Measurements from ENCODE around the gene SDCBP2. TPM values are rescaled to one million over a fixed set of nuclear protein-coding genes. Genes with fewer than 3 reads are reported as not detected.

The SDCBP2 gene
- total RNA-seq, 1 donor from 2014 or later: 2.9 TPM

DNA sequence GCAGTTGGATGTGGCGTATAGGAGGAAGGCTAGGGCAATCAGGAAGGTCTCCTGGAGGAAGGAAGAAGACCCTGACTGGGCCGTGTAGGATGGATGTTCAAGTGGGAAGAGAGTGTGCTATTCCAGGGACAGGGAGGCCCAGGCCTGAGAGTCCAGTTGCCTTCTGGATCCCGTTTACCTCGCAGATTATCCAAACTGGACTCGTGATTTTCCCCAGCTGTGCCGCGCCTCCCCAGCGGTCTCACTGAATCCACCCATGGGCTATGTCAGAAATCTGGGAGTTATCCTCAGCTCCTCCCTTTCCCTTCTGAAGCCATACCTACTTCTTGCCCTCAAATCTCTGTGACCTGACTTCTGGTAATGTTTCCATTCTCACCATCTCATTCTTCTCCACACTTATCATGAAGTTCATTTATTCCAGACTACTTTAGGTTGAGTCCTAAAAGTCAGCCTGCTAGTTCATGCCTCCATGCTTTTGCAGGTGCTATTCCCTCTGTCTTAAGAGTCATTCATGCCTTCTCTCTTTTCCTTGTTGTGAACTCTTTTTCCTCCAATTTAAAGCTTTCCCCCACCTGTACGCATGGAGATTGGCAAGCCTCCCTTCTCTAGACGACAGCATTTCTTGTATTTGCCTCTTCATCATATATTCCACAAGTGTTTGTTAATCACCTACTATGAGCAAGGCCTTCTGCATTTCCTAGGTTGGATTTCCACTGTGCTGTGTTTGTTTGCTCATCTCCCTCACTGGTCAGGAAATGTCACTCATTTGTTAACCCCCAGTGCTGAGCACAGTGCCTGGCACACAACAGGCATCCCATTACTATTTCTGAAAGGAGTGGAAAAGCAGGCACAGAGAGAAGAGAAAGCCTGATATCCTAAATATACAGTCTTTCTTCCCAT, 2.7 kb downstream of the SDCBP2 start:
- Mint-ChIP-seq H3K9me3 (no peaks in the 10 kb centered on the region), H3K27me3 (ENCODE audit: low read depth) (peaks cover 6% of the 10 kb centered on the region), H3K4me1 (peaks cover 12% of the 10 kb centered on the region), H3K36me3 (no peaks in the 10 kb centered on the region), H3K4me3 (no peak overlapping the region), H3K27ac (no peak overlapping the region)
- TF ChIP-seq, protein P1, sequence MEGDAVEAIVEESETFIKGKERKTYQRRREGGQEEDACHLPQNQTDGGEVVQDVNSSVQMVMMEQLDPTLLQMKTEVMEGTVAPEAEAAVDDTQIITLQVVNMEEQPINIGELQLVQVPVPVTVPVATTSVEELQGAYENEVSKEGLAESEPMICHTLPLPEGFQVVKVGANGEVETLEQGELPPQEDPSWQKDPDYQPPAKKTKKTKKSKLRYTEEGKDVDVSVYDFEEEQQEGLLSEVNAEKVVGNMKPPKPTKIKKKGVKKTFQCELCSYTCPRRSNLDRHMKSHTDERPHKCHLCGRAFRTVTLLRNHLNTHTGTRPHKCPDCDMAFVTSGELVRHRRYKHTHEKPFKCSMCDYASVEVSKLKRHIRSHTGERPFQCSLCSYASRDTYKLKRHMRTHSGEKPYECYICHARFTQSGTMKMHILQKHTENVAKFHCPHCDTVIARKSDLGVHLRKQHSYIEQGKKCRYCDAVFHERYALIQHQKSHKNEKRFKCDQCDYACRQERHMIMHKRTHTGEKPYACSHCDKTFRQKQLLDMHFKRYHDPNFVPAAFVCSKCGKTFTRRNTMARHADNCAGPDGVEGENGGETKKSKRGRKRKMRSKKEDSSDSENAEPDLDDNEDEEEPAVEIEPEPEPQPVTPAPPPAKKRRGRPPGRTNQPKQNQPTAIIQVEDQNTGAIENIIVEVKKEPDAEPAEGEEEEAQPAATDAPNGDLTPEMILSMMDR (IDR thresholded peaks at IDR 0.05; ENCODE audit: unreplicated experiment): no peak
- DNase-seq (ENCODE audit: low spot score in 2 of 2, unreplicated experiment in 2 of 2): peak in 1 of 2 experiments; percentile 38

DNA sequence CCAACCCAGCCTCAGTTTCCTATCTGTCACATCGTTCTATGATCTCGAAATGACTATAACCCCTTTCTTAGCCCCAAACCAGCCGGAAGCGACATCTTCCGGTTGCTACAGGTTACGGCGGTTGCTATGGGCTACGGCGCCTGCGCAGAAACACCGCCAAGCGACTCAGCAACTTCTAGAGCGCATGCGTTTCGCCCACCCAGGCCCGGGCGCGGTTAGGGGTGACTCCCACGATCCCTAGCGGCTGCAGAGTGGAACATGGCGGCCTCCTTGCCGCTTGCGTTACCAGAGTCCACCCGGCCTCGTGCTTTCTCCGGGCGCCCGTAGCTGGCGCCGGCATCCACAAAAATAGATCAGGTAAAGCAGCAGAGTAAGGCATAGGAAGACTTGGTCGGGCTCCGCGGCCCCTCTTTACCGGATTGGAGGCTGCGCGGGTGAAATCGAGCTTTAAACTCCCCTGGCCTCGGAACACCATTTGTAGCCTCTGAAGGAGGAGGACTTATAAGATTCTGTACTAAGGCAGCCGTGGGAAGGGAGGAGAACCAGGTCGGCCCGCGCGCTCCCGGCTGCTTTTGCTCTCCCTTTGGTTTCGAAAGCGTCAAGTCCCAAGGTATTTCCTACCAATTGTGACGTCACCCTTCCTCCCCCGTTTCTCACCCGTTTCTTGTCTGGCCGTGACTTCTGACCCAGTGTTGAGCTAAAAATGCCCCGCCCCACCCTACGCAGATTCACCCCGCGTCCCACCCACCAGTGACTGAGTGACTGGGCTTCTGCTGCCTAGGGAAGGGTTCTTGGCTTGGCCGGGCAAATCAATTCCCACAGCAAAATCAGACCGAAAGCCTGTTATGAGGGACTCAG, 3.5 kb downstream of the SDCBP2 start:
- TF ChIP-seq, protein P1 (IDR thresholded peaks at IDR 0.05; ENCODE audit: unreplicated experiment): peak; percentile 15
- DNase-seq (ENCODE audit: low spot score in 2 of 2, unreplicated experiment in 2 of 2): peak; percentile 93 to 97
- Mint-ChIP-seq H3K4me1 (peaks cover 12% of the 10 kb centered on the region), H3K27me3 (ENCODE audit: low read depth) (peaks cover 8% of the 10 kb centered on the region), H3K9me3 (no peaks in the 10 kb centered on the region), H3K36me3 (no peaks in the 10 kb centered on the region), H3K4me3 (no peak overlapping the region), H3K27ac (no peak overlapping the region)

DNA sequence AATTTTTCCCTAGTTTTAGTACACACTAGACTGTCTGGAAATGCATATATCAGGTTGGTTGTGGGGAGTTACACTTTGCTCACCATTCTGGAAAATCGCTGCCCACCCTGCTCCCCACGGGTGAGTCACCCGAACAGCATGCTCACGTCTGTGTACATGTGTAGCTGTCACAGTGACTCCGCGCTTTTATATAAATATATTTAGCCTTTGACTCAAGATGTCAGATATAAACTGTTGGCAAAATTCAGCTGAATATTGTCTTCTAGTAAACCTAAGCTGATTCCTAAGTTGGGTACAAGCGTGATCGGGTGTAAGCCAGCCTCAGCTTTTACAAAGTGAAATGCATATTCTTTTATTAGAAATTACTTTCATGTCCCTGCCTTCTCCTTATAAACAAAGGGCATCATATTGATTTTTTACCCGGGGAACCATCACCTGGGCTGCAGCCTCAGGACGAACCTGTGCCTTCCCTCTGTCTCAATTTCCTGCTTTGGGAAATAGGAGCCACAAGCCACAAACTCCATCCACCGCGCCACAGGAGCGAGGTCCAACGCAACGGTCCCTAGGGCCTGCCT, 4.3 kb downstream of the SDCBP2 start:
- Mint-ChIP-seq H3K27ac (no peak overlapping the region), H3K4me3 (no peak overlapping the region), H3K9me3 (no peaks in the 10 kb centered on the region), H3K4me1 (peaks cover 12% of the 10 kb centered on the region), H3K36me3 (no peaks in the 10 kb centered on the region), H3K27me3 (ENCODE audit: low read depth) (peaks cover 8% of the 10 kb centered on the region)
- DNase-seq (ENCODE audit: low spot score in 2 of 2, unreplicated experiment in 2 of 2): no peak
- TF ChIP-seq, protein P1 (IDR thresholded peaks at IDR 0.05; ENCODE audit: unreplicated experiment): no peak

DNA sequence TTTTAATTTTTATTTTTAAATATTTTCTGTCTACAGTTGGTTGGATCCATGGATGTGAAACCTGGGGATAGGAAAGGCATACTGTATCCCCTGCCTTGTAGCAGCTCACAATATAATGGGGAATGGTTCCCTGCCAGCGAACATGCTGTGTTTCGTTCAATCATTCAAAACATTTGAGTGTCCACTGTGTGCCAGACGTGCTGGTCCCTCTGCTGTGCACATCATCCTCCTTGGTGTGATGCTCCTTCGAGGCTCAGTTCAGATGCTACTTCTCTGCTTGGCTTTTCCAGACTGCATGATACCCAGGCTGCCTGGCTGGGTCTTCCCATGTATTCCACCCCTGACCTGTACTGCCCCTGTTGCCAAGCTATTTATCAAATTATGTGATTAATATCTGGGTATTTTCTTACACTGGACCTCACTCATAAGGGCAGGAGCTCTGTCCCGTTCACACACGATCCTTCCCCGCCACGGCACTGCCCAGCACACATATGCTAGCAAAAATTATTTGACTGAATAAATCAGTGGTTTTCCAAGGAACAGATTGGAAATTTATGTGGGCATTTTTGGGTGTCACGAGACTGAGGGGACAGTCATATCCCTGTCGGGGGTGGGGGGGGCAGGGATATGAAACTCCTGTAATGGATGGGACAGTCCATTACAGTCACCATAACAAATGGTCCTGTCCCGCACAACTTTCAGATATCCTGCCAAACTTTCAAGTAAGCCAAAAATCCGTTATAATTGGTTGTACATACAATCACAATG, 4.9 kb downstream of the SDCBP2 start:
- H3K4me1 Mint-ChIP-seq: peaks cover 12% of the 10 kb centered on the region
- DNase-seq (ENCODE audit: low spot score in 2 of 2, unreplicated experiment in 2 of 2): peak in 1 of 2 experiments; percentile 5
- H3K4me3 Mint-ChIP-seq: no peak overlapping the region
- TF ChIP-seq, protein P1 (IDR thresholded peaks at IDR 0.05; ENCODE audit: unreplicated experiment): no peak
- no peaks in the 10 kb centered on the region for H3K36me3 Mint-ChIP-seq
- H3K9me3 Mint-ChIP-seq: no peaks in the 10 kb centered on the region
- H3K27ac Mint-ChIP-seq: no peak overlapping the region
- peaks cover 9% of the 10 kb centered on the region for H3K27me3 Mint-ChIP-seq (ENCODE audit: low read depth)

DNA sequence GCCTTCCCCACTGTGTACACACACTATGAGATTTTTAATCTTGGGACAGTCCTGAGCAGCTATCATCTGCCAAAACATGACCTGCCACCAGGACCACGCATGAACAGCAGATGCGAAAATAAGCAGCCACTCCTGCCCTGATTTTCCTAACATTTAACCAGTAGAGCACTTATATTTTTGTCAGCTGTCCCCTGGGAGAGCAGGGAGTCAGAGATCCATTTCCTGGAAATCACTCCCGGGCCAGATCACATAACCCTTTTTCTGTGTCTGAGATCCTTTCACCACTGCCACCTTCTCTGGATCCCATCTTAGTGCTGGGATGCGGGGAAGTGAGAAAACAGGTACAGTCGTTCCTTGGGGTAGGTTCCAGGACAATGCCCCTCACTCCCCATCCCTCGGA, 5.7 kb downstream of the SDCBP2 start:
- Mint-ChIP-seq H3K4me3 (no peak overlapping the region), H3K9me3 (no peaks in the 10 kb centered on the region), H3K27me3 (ENCODE audit: low read depth) (peaks cover 14% of the 10 kb centered on the region), H3K4me1 (peaks cover 12% of the 10 kb centered on the region), H3K36me3 (no peaks in the 10 kb centered on the region), H3K27ac (no peak overlapping the region)
- no peak for DNase-seq (ENCODE audit: low spot score in 2 of 2, unreplicated experiment in 2 of 2)
- TF ChIP-seq, protein P1 (IDR thresholded peaks at IDR 0.05; ENCODE audit: unreplicated experiment): no peak
